Ovary (tissue), 9 donors: ENCODE results near the gene ASRGL1. TPM values are rescaled to one million over a fixed set of nuclear protein-coding genes. Genes with fewer than 3 reads are reported as not detected.
A peak's percentile ranks its signal among the peaks of the same experiment; 100 is the strongest.

Experiments used
- DNase-seq, 5 donors: peaks; one replicate each; pipeline ENCODE4 v3.0.0-alpha.2; 2019 to 2020
- H3K27ac ChIP-seq, 2 donors: fragments of 200-600 bp; one replicate each; pipeline versions ENCODE4 v1.5.1 to v1.8.0; 2019 to 2022
- H3K27me3 ChIP-seq: fragments of 200-600 bp; one replicate; pipeline ENCODE4 v1.8.0; 2022
- H3K36me3 ChIP-seq: fragments of 200-600 bp; sonication (generic); one replicate; pipeline ENCODE4 v1.5.1; 2019
- H3K4me1 ChIP-seq: one replicate; pipeline ENCODE4 v1.8.1; 2013; ENCODE audit warnings: mild to moderate bottlenecking, moderate library complexity; ENCODE audit not compliant: insufficient read depth
- H3K4me3 ChIP-seq: fragments of 200-600 bp; sonication (generic); one replicate; pipeline ENCODE4 v1.5.1; 2017
- H3K9me3 ChIP-seq, 2 donors: fragments of 200-600 bp in 1 of 2; sonication (generic) in 1 of 2; one replicate each; pipeline versions ENCODE4 v1.5.1 to v1.8.1; 2013 to 2019; ENCODE audit warnings: mild to moderate bottlenecking in 1 of 2, moderate library complexity in 1 of 2
- EP300 ChIP-seq: sonication (generic); formaldehyde crosslinking; IDR thresholded peaks from one replicate; pipeline ENCODE4 v1.6.1; 2017; ENCODE audit warnings: antibody characterized with exemption
- POLR2A ChIP-seq: fragments of 450-650 bp; IDR thresholded peaks from one replicate; pipeline ENCODE4 v1.6.1; 2017; ENCODE audit warnings: antibody characterized with exemption, mild to moderate bottlenecking, moderate library complexity
- WGBS, 3 donors: extraction: QIAGEN DNeasy Blood & Tissue Kit in 1 of 3; methylation state at CpG; one replicate each; pipeline versions ENCODE4 v1.1.5 to v1.1.7; 2013 to 2017; 5-methylcytosine and 5-hydroxymethylcytosine counted together
- intact Hi-C, 4 donors: fragments of 100-400 bp; cut with DNase I; formaldehyde crosslinking; loops; one replicate each; pipeline versions ENCODE4 v1.11.0 to v1.15.1; 2022 to 2023
- polyA plus RNA-seq, 2 donors: library from polyadenylated mRNA; stranded (reverse); fragments of 200-250 nt in 1 of 2; fragments of 350-450 nt in 1 of 2; fragmentation: Illumina TruSeq in 1 of 2; extraction: RNeasy Lipid Tissue Mini Kit (QIAGEN cat#74804) in 1 of 2; gene quantifications; one replicate each; pipeline ENCODE4 v1.2.3, GENCODE V29; 2013 to 2014
- total RNA-seq, 7 donors: library from RNA; depleted of rRNA in 2 of 7; stranded (reverse); fragments of >200 nt in 2 of 7; fragmentation: NEBNext Ultra II Directional in 3 of 7; extraction: Animal tissue kit (Norgen Biotek cat#: 25700) in 3 of 7; gene quantifications; one replicate each; pipeline versions ENCODE4 v1.1.0 to v1.2.4, GENCODE V29; 2016 to 2023
- TF ChIP-seq, protein P1 (sequence below), 3 donors: fragments of 450-650 bp in 2 of 3; fragments of 200-600 bp in 1 of 3; IDR thresholded peaks; one replicate each; pipeline versions ENCODE4 v1.5.1 to v1.8.0; 2016 to 2022; ENCODE audit warnings: antibody characterized with exemption in 3 of 3, mild to moderate bottlenecking in 1 of 3
- donor health status: DM: no; HTN: no; CAD: no; lungs with moderate emphysema.
- donor health status: DM: no; HTN: no; CAD: no.
- donor health status: Bipolar disorder and iron deficiency.
- donor health status: DM: yes; HTN: yes; CAD: no.
- donor health status: DM: no; HTN: no; CAD: no.
- donor health status: DM: yes; HTN: yes; CAD: no.

Gene ASRGL1
- total and polyA plus RNA-seq, 9 donors = 1.6 to 143 (median 9.8) TPM

- DNase-seq = no peak
- no peaks in the 10 kb centered on the region for H3K9me3 ChIP-seq
- no peak overlapping the region for H3K4me3 ChIP-seq
- H3K27ac ChIP-seq = no peak overlapping the region
- no peaks in the 10 kb centered on the region for H3K27me3 ChIP-seq
- H3K36me3 ChIP-seq = no peaks in the 10 kb centered on the region
- TF ChIP-seq EP300 (no peak), POLR2A (no peak)
- H3K4me1 ChIP-seq = peaks cover 1% of the 10 kb centered on the region
- intact Hi-C loops = loop anchor here in 3 of 4 donors (5.0 to 10.0 kb wide), 3 partner anchors 284 to 464 kb away; partner anchors contain the start of genes LBHD1 (in 1 of the 3), UBXN1 (in 1 of the 3) and UQCC3 (in 1 of the 3)
- WGBS, 3 donors = 71 to 87% (median 79%) methylated on average over 1 of the region's 1 CpG
These were observed 53.5 kb downstream of the ASRGL1 start for GRCh38 chr11:62390722-62391121.

GRCh38 chr11:62391642-62392425 is 54.6 kb downstream of the ASRGL1 start:
- DNase-seq = peak in 1 of 5 donors; percentile 24
- Histone ChIP-seq H3K9me3 (no peaks in the 10 kb centered on the region), H3K4me3 (no peak overlapping the region), H3K27ac (no peak overlapping the region), H3K36me3 (no peaks in the 10 kb centered on the region), H3K4me1 (peaks cover 6% of the 10 kb centered on the region), H3K27me3 (no peaks in the 10 kb centered on the region)
- 77 to 82% (median 81%) methylated on average over 16 of the region's 16 CpGs for whole genome bisulfite sequencing, 3 donors
- TF ChIP-seq, protein P1, sequence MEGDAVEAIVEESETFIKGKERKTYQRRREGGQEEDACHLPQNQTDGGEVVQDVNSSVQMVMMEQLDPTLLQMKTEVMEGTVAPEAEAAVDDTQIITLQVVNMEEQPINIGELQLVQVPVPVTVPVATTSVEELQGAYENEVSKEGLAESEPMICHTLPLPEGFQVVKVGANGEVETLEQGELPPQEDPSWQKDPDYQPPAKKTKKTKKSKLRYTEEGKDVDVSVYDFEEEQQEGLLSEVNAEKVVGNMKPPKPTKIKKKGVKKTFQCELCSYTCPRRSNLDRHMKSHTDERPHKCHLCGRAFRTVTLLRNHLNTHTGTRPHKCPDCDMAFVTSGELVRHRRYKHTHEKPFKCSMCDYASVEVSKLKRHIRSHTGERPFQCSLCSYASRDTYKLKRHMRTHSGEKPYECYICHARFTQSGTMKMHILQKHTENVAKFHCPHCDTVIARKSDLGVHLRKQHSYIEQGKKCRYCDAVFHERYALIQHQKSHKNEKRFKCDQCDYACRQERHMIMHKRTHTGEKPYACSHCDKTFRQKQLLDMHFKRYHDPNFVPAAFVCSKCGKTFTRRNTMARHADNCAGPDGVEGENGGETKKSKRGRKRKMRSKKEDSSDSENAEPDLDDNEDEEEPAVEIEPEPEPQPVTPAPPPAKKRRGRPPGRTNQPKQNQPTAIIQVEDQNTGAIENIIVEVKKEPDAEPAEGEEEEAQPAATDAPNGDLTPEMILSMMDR (IDR thresholded peaks at IDR 0.05) = no peak
- TF ChIP-seq POLR2A = no peak
- TF ChIP-seq EP300 = no peak
- intact Hi-C loops = loop anchor here in 3 of 4 donors (5.0 to 10.0 kb wide), 3 partner anchors 283 to 463 kb away; partner anchors contain the start of genes LBHD1 (in 1 of the 3), UBXN1 (in 1 of the 3) and UQCC3 (in 1 of the 3)

GRCh38 chr11:62392506-62392905 is 55.3 kb downstream of the ASRGL1 start:
- Histone ChIP-seq H3K4me3 (no peak overlapping the region), H3K9me3 (no peaks in the 10 kb centered on the region), H3K27ac (no peak overlapping the region), H3K27me3 (no peaks in the 10 kb centered on the region), H3K36me3 (no peaks in the 10 kb centered on the region), H3K4me1 (peaks cover 6% of the 10 kb centered on the region)
- DNase-seq = peak in 1 of 5 donors; percentile 21
- WGBS, 3 donors = 65 to 82% (median 79%) methylated on average over 3 of the region's 3 CpGs
- no peak for TF ChIP-seq EP300
- TF ChIP-seq POLR2A = no peak
- TF ChIP-seq, protein P1 (IDR thresholded peaks at IDR 0.05) = no peak
- intact Hi-C loops = loop anchor here in 3 of 4 donors (5.0 to 10.0 kb wide), 3 partner anchors 282 to 462 kb away; partner anchors contain the start of genes LBHD1 (in 1 of the 3), UBXN1 (in 1 of the 3) and UQCC3 (in 1 of the 3)

GRCh38 chr11:62393061-62393611 is 55.9 kb downstream of the ASRGL1 start:
- intact Hi-C loops = loop anchor here in 3 of 4 donors (5.0 to 10.0 kb wide), 3 partner anchors 282 to 462 kb away; partner anchors contain the start of genes LBHD1 (in 1 of the 3), UBXN1 (in 1 of the 3) and UQCC3 (in 1 of the 3)
- H3K4me3 ChIP-seq = no peak overlapping the region
- H3K27ac ChIP-seq = no peak overlapping the region
- H3K9me3 ChIP-seq = no peaks in the 10 kb centered on the region
- peaks cover 9% of the 10 kb centered on the region for H3K4me1 ChIP-seq
- WGBS, 3 donors = 39 to 51% (median 48%) methylated on average over 12 of the region's 12 CpGs
- no peaks in the 10 kb centered on the region for H3K27me3 ChIP-seq
- TF ChIP-seq, protein P1 (IDR thresholded peaks at IDR 0.05) = no peak
- TF ChIP-seq EP300 (no peak), POLR2A (no peak)
- DNase-seq = peak in 1 of 5 donors; percentile 25
- no peaks in the 10 kb centered on the region for H3K36me3 ChIP-seq
